ENCODE data around the gene STYXL1.

Gene STYXL1

GRCh38 chr7:75957021-75957736 lies 90.6 kb downstream of the STYXL1 start:
- no peak for DNase-seq (ENCODE audit: low spot score)

GRCh38 chr7:75955331-75955955 lies 92.4 kb downstream of the STYXL1 start:
- no peak for DNase-seq (ENCODE audit: low spot score)

- no peak for DNase-seq (ENCODE audit: low spot score)
Measured at GRCh38 chr7:75953931-75954330, 93.9 kb downstream of the STYXL1 start.

GRCh38 chr7:75953431-75953830 lies 94.4 kb downstream of the STYXL1 start:
- DNase-seq (ENCODE audit: low spot score), result no peak

- no peak for DNase-seq (ENCODE audit: low spot score)
Measured at GRCh38 chr7:75951506-75951905, 96.3 kb downstream of the STYXL1 start.

GRCh38 chr7:75950111-75950681 lies 97.6 kb downstream of the STYXL1 start:
- DNase-seq (ENCODE audit: low spot score), result no peak

GRCh38 chr7:75948179-75948578 lies 99.6 kb downstream of the STYXL1 start:
- DNase-seq (ENCODE audit: low spot score), result no peak
